ENCODE measurements around the gene GABRA5. TPM values are rescaled to one million over a fixed set of nuclear protein-coding genes. Genes with fewer than 3 reads are reported as not detected.

The GABRA5 gene
- total and polyA plus RNA-seq, 7 donors, result 1.1 TPM; not detected in 6

DNA sequence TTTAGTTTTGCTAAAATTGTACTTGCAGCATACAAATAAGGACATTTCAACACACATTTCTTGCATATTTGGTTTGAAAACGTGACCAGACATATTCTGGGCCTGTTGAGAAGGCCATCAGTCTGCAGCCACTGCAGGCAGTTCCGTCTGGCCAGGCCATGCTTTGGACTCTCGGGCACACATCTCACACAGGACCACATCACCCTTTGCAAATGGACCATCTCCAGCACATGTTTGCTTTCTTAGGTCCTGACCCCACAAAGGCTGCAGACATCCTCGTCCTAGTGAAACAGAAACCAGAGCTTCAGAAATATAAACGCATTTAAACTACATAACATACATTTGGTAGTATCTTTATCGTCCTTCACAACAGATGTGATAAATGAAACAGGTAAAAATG is 24.1 kb downstream of the GABRA5 start:
- Histone ChIP-seq H3K9me3 (no peaks in the 10 kb centered on the region), H3K27ac (no peak overlapping the region), H3K27me3 (peaks cover 0 to 45% (median 10%) of the 10 kb centered on the region in 3 donors), H3K4me1 (peaks cover 0 to 16% (median 11%) of the 10 kb centered on the region in 4 donors), H3K4me3 (peak overlapping the region in 1 of 4 donors; percentile 39), H3K36me3 (no peaks in the 10 kb centered on the region)
- no peak for DNase-seq
- WGBS, 2 donors, result 54 to 61% methylated on average over 6 of the region's 6 CpGs
- intact Hi-C loops (cut with DNase I), result no loop called here
- no peak for TF ChIP-seq EP300 (IDR thresholded peaks at IDR 0.05)
- TF ChIP-seq, protein P1, sequence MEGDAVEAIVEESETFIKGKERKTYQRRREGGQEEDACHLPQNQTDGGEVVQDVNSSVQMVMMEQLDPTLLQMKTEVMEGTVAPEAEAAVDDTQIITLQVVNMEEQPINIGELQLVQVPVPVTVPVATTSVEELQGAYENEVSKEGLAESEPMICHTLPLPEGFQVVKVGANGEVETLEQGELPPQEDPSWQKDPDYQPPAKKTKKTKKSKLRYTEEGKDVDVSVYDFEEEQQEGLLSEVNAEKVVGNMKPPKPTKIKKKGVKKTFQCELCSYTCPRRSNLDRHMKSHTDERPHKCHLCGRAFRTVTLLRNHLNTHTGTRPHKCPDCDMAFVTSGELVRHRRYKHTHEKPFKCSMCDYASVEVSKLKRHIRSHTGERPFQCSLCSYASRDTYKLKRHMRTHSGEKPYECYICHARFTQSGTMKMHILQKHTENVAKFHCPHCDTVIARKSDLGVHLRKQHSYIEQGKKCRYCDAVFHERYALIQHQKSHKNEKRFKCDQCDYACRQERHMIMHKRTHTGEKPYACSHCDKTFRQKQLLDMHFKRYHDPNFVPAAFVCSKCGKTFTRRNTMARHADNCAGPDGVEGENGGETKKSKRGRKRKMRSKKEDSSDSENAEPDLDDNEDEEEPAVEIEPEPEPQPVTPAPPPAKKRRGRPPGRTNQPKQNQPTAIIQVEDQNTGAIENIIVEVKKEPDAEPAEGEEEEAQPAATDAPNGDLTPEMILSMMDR (IDR thresholded peaks at IDR 0.05), result no peak
- no peak for TF ChIP-seq POLR2A (IDR thresholded peaks at IDR 0.05)
- TF ChIP-seq POLR2AphosphoS5 (IDR thresholded peaks at IDR 0.05), result no peak

DNA sequence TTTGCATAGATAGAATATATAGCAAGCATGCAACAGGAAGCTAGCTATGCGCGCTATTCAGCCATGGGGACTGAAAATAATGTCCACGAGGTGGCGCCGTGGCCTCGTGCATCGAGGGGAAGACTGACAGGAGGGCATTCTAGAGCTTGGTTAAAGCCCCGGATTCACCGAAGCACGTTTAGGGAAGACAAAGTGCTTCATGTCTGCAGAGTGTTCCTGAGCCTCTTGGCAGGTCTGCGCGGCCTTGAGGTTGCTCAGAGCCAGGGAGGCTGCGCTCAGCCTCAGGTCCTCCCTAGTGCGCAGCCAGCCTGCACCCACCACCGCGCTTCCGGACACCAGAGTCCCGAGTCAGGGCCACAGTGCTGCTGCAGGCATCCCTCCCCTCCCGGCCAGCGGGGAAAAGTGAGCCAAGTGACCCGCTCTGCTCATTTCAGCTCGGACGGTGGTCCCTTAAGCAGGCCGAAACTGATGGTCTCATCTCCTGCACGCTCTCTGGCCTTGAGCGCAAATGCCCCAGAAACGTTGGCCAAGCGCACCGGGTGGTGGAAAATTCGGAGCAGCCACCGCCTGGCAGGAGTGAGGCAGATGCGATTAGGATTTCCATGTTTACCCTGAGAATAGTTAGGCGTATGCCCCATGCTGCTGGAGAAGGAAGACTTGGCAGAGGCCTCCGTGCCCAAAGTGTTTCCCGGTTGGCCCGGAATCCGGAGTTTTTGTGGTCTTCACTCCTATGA is 24.8 kb downstream of the GABRA5 start:
- peaks cover 0 to 16% (median 11%) of the 10 kb centered on the region in 4 donors for H3K4me1 ChIP-seq
- no peak overlapping the region for H3K27ac ChIP-seq
- TF ChIP-seq, protein P1 (IDR thresholded peaks at IDR 0.05), result peak in 3 of 4 experiments; percentile 16 to 52 (median 44)
- TF ChIP-seq POLR2AphosphoS5 (IDR thresholded peaks at IDR 0.05), result no peak
- no peaks in the 10 kb centered on the region for H3K36me3 ChIP-seq
- DNase-seq, result no peak
- H3K4me3 ChIP-seq, result peak overlapping the region in 2 of 4 donors; percentile 39 to 40
- no peaks in the 10 kb centered on the region for H3K9me3 ChIP-seq
- intact Hi-C loops (cut with DNase I), result no loop called here
- WGBS, 2 donors, result 10 to 16% methylated on average over 37 of the region's 37 CpGs
- peaks cover 0 to 42% (median 10%) of the 10 kb centered on the region in 3 donors for H3K27me3 ChIP-seq

DNA sequence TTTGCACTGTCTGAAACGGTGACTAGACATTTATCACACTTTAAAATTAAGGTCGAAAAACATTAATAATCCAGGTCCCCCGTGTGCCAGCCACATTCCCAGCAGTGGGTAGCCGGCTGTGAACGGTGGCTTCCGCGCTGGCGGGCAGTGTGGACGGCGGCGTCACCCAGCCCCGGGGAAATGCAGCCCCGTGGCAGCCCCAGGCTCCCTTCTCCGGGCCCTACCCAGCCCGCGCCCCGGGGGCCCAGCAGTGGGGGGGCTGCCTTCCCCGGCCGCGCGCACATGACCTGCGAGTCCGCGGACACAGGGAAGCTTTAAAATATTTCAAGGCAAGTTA is 25.3 kb downstream of the GABRA5 start:
- Histone ChIP-seq H3K27ac (no peak overlapping the region), H3K36me3 (no peaks in the 10 kb centered on the region), H3K4me3 (peak overlapping the region in 1 of 4 donors; percentile 39), H3K9me3 (no peaks in the 10 kb centered on the region), H3K27me3 (peaks cover 0 to 39% (median 10%) of the 10 kb centered on the region in 3 donors), H3K4me1 (peaks cover 0 to 16% (median 11%) of the 10 kb centered on the region in 4 donors)
- WGBS, 2 donors, result 28 to 30% methylated on average over 24 of the region's 24 CpGs
- no peak for TF ChIP-seq POLR2AphosphoS5 (IDR thresholded peaks at IDR 0.05)
- TF ChIP-seq EP300 (IDR thresholded peaks at IDR 0.05), result no peak
- TF ChIP-seq, protein P1 (IDR thresholded peaks at IDR 0.05), result no peak
- no peak for TF ChIP-seq POLR2A (IDR thresholded peaks at IDR 0.05)
- DNase-seq, result no peak
- intact Hi-C loops (cut with DNase I), result no loop called here

DNA sequence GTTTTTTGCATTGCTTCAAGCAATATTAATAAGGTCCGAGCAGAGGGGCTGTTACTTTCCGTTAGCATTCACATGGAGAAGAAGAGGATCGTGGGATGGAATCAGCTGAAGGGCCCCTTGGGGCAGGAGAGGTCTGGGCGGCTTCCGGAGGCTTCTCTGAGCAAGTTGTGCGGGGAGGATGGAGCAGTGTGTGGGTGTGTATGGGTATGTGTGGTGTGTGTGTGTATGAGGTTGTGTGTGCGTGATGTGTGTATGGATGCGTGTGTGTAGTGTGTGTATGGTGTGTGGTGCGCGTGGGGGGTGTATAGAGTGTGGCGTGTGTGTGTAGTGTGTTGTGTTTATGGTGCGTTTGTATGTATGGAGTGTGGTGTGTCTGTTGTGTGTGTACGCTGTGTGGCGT is 25.8 kb downstream of the GABRA5 start:
- Histone ChIP-seq H3K36me3 (no peaks in the 10 kb centered on the region), H3K4me1 (peaks cover 0 to 16% (median 11%) of the 10 kb centered on the region in 4 donors), H3K27ac (no peak overlapping the region), H3K9me3 (no peaks in the 10 kb centered on the region), H3K27me3 (peaks cover 0 to 36% (median 10%) of the 10 kb centered on the region in 3 donors), H3K4me3 (no peak overlapping the region)
- intact Hi-C loops (cut with DNase I), result no loop called here
- DNase-seq, result no peak
- TF ChIP-seq POLR2AphosphoS5 (IDR thresholded peaks at IDR 0.05) (no peak), POLR2A (IDR thresholded peaks at IDR 0.05) (no peak), EP300 (IDR thresholded peaks at IDR 0.05) (no peak)
- TF ChIP-seq, protein P1 (IDR thresholded peaks at IDR 0.05), result no peak
- 87% methylated on average over 14 of the region's 14 CpGs for WGBS, 2 donors
